ENCODE results near the gene PARG.
"Not testable (repeated sequence)": the region's sequence is repeated elsewhere in the genome, so short reads cannot be mapped to it uniquely, and the experiment has no call there.

The PARG gene

GRCh38 chr10:49819234-49819958, 122.4 kb downstream of the PARG start:
- FAIRE-seq = no peak

- FAIRE-seq = no peak
Measured at GRCh38 chr10:49817845-49818244, 124.0 kb downstream of the PARG start.

GRCh38 chr10:49803988-49804387, 137.8 kb downstream of the PARG start:
- FAIRE-seq = no peak

GRCh38 chr10:49798275-49798674, 143.6 kb downstream of the PARG start:
- FAIRE-seq = no peak

- FAIRE-seq = no peak
Measured at GRCh38 chr10:49791100-49791499, 150.7 kb downstream of the PARG start.

GRCh38 chr10:49784681-49785080, 157.1 kb downstream of the PARG start:
- no peak for FAIRE-seq

GRCh38 chr10:49783645-49784044, 158.2 kb downstream of the PARG start:
- FAIRE-seq = no peak

- FAIRE-seq = no peak
Measured at GRCh38 chr10:49781247-49781646, 160.6 kb downstream of the PARG start.

GRCh38 chr10:49778197-49778596, 163.6 kb downstream of the PARG start:
- no peak for FAIRE-seq

GRCh38 chr10:49776851-49777250, 165.0 kb downstream of the PARG start:
- no peak for FAIRE-seq

- no peak for FAIRE-seq
Measured at GRCh38 chr10:49775014-49775413, 166.8 kb downstream of the PARG start.

- not testable (repeated sequence) for FAIRE-seq
Measured at GRCh38 chr10:49772944-49773343, 168.9 kb downstream of the PARG start.

- FAIRE-seq = not testable (repeated sequence)
Measured at GRCh38 chr10:49771046-49771445, 170.8 kb downstream of the PARG start.

GRCh38 chr10:49769692-49770091, 172.1 kb downstream of the PARG start:
- no peak for FAIRE-seq

- no peak for FAIRE-seq
Measured at GRCh38 chr10:49768731-49769130, 173.1 kb downstream of the PARG start.

- FAIRE-seq = no peak
Measured at GRCh38 chr10:49768329-49768728, 173.5 kb downstream of the PARG start.
